Keratinocyte (primary cell): ENCODE measurements around the gene RERE. TPM values are rescaled to one million over a fixed set of nuclear protein-coding genes. Genes with fewer than 3 reads are reported as not detected.

Source experiments
- DNase-seq: peaks from one replicate; pipeline ENCODE4 v3.0.0-alpha.2; 2011; ENCODE audit warnings: low read depth, missing footprints, low spot score
- FAIRE-seq: peaks from 2 replicates; lab custom pipeline; 2011; peaks lifted over from hg19 to GRCh38; lab: Jason Lieb, UNC
- H2AFZ ChIP-seq: 2 replicates; pipeline ENCODE4 v1.6.0; 2012; ENCODE audit warnings: low read length, control low read depth, inconsistent platforms; ENCODE audit not compliant: control insufficient read depth
- H3K27ac ChIP-seq: 2 replicates; pipeline ENCODE4 v1.5.1; 2011; ENCODE audit warnings: low read length; ENCODE audit not compliant: control insufficient read depth, insufficient read depth
- H3K27me3 ChIP-seq: 3 replicates; pipeline ENCODE4 v1.6.0; 2011; ENCODE audit warnings: low read length; ENCODE audit not compliant: control insufficient read depth, insufficient read depth; ENCODE audit errors: extremely low read depth
- H3K36me3 ChIP-seq, 2 experiments: 2 replicates in 1 of 2; 3 replicates in 1 of 2; pipeline ENCODE4 v1.5.1; 2011; ENCODE audit warnings: low read length in 2 of 2, mild to moderate bottlenecking in 1 of 2; ENCODE audit not compliant: control insufficient read depth in 2 of 2, insufficient read depth in 2 of 2; ENCODE audit errors: extremely low read depth in 1 of 2
- H3K4me1 ChIP-seq: 3 replicates; pipeline ENCODE4 v1.5.1; 2011; ENCODE audit warnings: low read length; ENCODE audit not compliant: control insufficient read depth, insufficient read depth; ENCODE audit errors: extremely low read depth
- H3K4me2 ChIP-seq: 3 replicates; pipeline ENCODE4 v1.6.0; 2011; ENCODE audit warnings: low read depth, low read length; ENCODE audit not compliant: control insufficient read depth, insufficient read depth; ENCODE audit errors: extremely low read depth
- H3K4me3 ChIP-seq, 3 experiments: fragments of 200-600 bp in 1 of 3; sonication (generic) in 1 of 3; 2 replicates in 2 of 3; 3 replicates in 1 of 3; pipeline ENCODE4 v1.5.1; 2011 to 2016; ENCODE audit warnings: low read length in 3 of 3, mild to moderate bottlenecking in 3 of 3, control low read depth in 2 of 3, inconsistent platforms in 1 of 3, low read depth in 1 of 3, mixed read lengths in 1 of 3, mixed run types in 1 of 3, moderate library complexity in 1 of 3; ENCODE audit not compliant: control insufficient read depth in 2 of 3, insufficient read depth in 2 of 3; ENCODE audit errors: extremely low read depth in 1 of 3
- H3K79me2 ChIP-seq: 2 replicates; pipeline ENCODE4 v1.6.0; 2012; ENCODE audit warnings: low read length; ENCODE audit not compliant: control insufficient read depth, insufficient read depth
- H3K9ac ChIP-seq: 3 replicates; pipeline ENCODE4 v1.6.0; 2011; ENCODE audit warnings: low read length; ENCODE audit not compliant: control insufficient read depth, insufficient read depth; ENCODE audit errors: extremely low read depth
- H3K9me1 ChIP-seq: 3 replicates; pipeline ENCODE4 v1.6.0; 2011; ENCODE audit warnings: low read length; ENCODE audit not compliant: control insufficient read depth, insufficient read depth; ENCODE audit errors: extremely low read depth
- H3K9me3 ChIP-seq: 2 replicates; pipeline ENCODE4 v1.5.1; 2012; ENCODE audit warnings: low read depth, low read length; ENCODE audit not compliant: control insufficient read depth
- H4K20me1 ChIP-seq: 3 replicates; pipeline ENCODE4 v1.6.0; 2011; ENCODE audit warnings: low read length; ENCODE audit not compliant: control insufficient read depth, insufficient read depth; ENCODE audit errors: extremely low read depth
- EZH2 ChIP-seq: IDR thresholded peaks from one replicate; pipeline ENCODE4 v1.6.1; 2012; ENCODE audit warnings: inconsistent platforms, mild to moderate bottlenecking, low read length, moderate library complexity
- dilution Hi-C: fragments of 300-500 bp; cut with MboI; formaldehyde crosslinking; loops from one replicate; pipeline ENCODE4 v1.7.0; 2020; ENCODE audit warnings: low sequenced_read_pairs; ENCODE audit not compliant: extremely low pct_ligation_motif_present
- polyA plus RNA-seq, 5 experiments: library from polyadenylated mRNA; depleted of rRNA in 3 of 5; stranded (reverse) in 3 of 5; stranded (forward) in 1 of 5; unstranded in 1 of 5; fragments of >200 nt; gene quantifications; 1 replicate in 1 of 5; 2 replicates in 3 of 5; 3 replicates in 1 of 5; pipeline versions ENCODE4 v1.2.1 to v1.2.3, GENCODE V29; 2011 to 2012; ENCODE audit warnings: missing spikeins in 2 of 5, low read depth in 1 of 5, low replicate concordance in 1 of 5
- TF ChIP-seq, protein P1 (sequence below), 3 experiments: IDR thresholded peaks in 1 of 3; conservative IDR thresholded peaks in 1 of 3; optimal IDR thresholded peaks in 1 of 3; 2 replicates in 2 of 3; 3 replicates in 1 of 3; pipeline versions ENCODE3 to v1.5.1; 2011; ENCODE audit warnings: low read length in 3 of 3, mild to moderate bottlenecking in 3 of 3, moderate library complexity in 2 of 3, control low read depth in 1 of 3, inconsistent platforms in 1 of 3; ENCODE audit not compliant: insufficient read depth in 2 of 3; ENCODE audit errors: extremely low read depth in 1 of 3

Gene RERE
- polyA plus RNA-seq, 1 donor (not counting 4 experiments of a cell fraction or from before 2014, with no cell fraction given) = 3.8 TPM

- Histone ChIP-seq H3K79me2 (peaks cover 5% of the 10 kb centered on the region), H3K4me2 (no peak overlapping the region), H3K9ac (no peak overlapping the region), H3K27ac (no peak overlapping the region), H2AFZ (no peak overlapping the region), H3K4me1 (peaks cover 8% of the 10 kb centered on the region), H3K4me3 (no peak overlapping the region), H3K9me1 (no peaks in the 10 kb centered on the region), H4K20me1 (no peaks in the 10 kb centered on the region), H3K27me3 (no peaks in the 10 kb centered on the region), H3K9me3 (no peaks in the 10 kb centered on the region), H3K36me3 (no peaks in the 10 kb centered on the region)
- TF ChIP-seq, protein P1, sequence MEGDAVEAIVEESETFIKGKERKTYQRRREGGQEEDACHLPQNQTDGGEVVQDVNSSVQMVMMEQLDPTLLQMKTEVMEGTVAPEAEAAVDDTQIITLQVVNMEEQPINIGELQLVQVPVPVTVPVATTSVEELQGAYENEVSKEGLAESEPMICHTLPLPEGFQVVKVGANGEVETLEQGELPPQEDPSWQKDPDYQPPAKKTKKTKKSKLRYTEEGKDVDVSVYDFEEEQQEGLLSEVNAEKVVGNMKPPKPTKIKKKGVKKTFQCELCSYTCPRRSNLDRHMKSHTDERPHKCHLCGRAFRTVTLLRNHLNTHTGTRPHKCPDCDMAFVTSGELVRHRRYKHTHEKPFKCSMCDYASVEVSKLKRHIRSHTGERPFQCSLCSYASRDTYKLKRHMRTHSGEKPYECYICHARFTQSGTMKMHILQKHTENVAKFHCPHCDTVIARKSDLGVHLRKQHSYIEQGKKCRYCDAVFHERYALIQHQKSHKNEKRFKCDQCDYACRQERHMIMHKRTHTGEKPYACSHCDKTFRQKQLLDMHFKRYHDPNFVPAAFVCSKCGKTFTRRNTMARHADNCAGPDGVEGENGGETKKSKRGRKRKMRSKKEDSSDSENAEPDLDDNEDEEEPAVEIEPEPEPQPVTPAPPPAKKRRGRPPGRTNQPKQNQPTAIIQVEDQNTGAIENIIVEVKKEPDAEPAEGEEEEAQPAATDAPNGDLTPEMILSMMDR (optimal IDR thresholded peaks at IDR 0.05 in 1 of 3, IDR thresholded peaks at IDR 0.05 in 1 of 3, conservative IDR thresholded peaks at IDR 0.05 in 1 of 3; ENCODE audit: extremely low read depth in 1 of 3, insufficient read depth in 2 of 3, low read length in 3 of 3) = no peak
- no peak for TF ChIP-seq EZH2
- DNase-seq (no peak), FAIRE-seq (no peak)
- dilution Hi-C loops = no loop called here
Observed at GRCh38 chr1:8687039-8687438, 130.4 kb downstream of the RERE start.

DNA sequence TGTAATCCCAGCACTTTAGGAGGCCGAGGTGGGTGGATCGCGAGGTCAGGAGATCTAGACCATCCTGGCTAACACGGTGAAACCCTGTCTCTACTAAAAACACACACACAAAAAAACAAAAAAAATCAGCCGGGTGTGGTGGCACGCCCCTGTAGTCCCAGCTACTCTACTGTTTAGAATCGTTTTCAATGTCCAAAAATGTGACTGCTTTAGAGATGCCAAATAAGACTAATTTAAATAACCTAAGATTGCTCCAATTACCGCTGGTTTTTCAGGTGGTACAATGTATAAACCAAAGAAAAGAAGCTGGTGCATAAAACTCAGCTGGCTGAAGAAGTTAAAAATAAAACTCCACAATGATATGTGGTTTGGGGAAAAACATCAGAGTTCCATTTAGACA is 132.0 kb downstream of the RERE start:
- dilution Hi-C loops = no loop called here
- H3K4me1 ChIP-seq = peaks cover 8% of the 10 kb centered on the region
- no peak overlapping the region for H3K27ac ChIP-seq
- H3K9me3 ChIP-seq = no peaks in the 10 kb centered on the region
- no peaks in the 10 kb centered on the region for H3K9me1 ChIP-seq
- no peak overlapping the region for H3K4me3 ChIP-seq
- H3K9ac ChIP-seq = no peak overlapping the region
- no peaks in the 10 kb centered on the region for H3K36me3 ChIP-seq
- no peak for DNase-seq
- peaks cover 10% of the 10 kb centered on the region for H3K79me2 ChIP-seq
- no peak overlapping the region for H2AFZ ChIP-seq
- no peaks in the 10 kb centered on the region for H4K20me1 ChIP-seq
- TF ChIP-seq, protein P1 (optimal IDR thresholded peaks at IDR 0.05 in 1 of 3, IDR thresholded peaks at IDR 0.05 in 1 of 3, conservative IDR thresholded peaks at IDR 0.05 in 1 of 3; ENCODE audit: extremely low read depth in 1 of 3, insufficient read depth in 2 of 3, low read length in 3 of 3) = no peak
- no peak for TF ChIP-seq EZH2
- no peak for FAIRE-seq
- H3K27me3 ChIP-seq = no peaks in the 10 kb centered on the region
- H3K4me2 ChIP-seq = no peak overlapping the region
